ENCODE results near the gene AMER2.

The AMER2 gene

DNA sequence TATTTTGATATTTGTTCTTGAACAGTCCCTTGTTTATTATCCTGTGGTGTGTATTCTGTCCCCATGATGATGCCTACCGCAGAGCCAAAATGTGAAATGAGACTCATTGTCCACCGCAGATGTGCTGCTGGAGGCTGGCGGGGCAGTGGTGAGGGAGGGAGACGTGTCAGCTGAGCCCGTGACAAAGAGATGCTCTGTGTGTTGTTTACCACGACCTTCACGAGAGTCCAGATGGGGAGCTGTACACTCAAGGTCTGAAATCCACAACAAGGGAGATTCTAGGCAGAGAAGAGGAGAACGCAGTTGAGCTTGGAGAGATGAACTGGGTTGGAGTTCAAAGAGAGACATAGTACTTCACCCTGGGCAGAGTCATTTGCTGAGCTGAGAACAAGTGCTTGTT lies 20.8 kb upstream of the AMER2 start:
- no peak overlapping the region for H3K27ac ChIP-seq
- no peak for TF ChIP-seq ZFX (IDR thresholded peaks at IDR 0.05; ENCODE audit: borderline replicate concordance)
- TF ChIP-seq, protein P1, sequence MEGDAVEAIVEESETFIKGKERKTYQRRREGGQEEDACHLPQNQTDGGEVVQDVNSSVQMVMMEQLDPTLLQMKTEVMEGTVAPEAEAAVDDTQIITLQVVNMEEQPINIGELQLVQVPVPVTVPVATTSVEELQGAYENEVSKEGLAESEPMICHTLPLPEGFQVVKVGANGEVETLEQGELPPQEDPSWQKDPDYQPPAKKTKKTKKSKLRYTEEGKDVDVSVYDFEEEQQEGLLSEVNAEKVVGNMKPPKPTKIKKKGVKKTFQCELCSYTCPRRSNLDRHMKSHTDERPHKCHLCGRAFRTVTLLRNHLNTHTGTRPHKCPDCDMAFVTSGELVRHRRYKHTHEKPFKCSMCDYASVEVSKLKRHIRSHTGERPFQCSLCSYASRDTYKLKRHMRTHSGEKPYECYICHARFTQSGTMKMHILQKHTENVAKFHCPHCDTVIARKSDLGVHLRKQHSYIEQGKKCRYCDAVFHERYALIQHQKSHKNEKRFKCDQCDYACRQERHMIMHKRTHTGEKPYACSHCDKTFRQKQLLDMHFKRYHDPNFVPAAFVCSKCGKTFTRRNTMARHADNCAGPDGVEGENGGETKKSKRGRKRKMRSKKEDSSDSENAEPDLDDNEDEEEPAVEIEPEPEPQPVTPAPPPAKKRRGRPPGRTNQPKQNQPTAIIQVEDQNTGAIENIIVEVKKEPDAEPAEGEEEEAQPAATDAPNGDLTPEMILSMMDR (IDR thresholded peaks at IDR 0.05), result no peak

- no peak overlapping the region for H3K27ac ChIP-seq
- TF ChIP-seq, protein P1 (IDR thresholded peaks at IDR 0.05), result no peak
- TF ChIP-seq ZFX (IDR thresholded peaks at IDR 0.05; ENCODE audit: borderline replicate concordance), result no peak
Measured at GRCh38 chr13:25192489-25192888, 20.4 kb upstream of the AMER2 start.

- TF ChIP-seq, protein P1 (IDR thresholded peaks at IDR 0.05), result no peak
- TF ChIP-seq ZFX (IDR thresholded peaks at IDR 0.05; ENCODE audit: borderline replicate concordance), result no peak
- H3K27ac ChIP-seq, result no peak overlapping the region
Measured at GRCh38 chr13:25192052-25192451, 20.0 kb upstream of the AMER2 start.

GRCh38 chr13:25190771-25191170 lies 18.7 kb upstream of the AMER2 start:
- H3K27ac ChIP-seq, result no peak overlapping the region
- TF ChIP-seq, protein P1 (IDR thresholded peaks at IDR 0.05), result no peak
- TF ChIP-seq ZFX (IDR thresholded peaks at IDR 0.05; ENCODE audit: borderline replicate concordance), result no peak

GRCh38 chr13:25190256-25190655 lies 18.2 kb upstream of the AMER2 start:
- TF ChIP-seq ZFX (IDR thresholded peaks at IDR 0.05; ENCODE audit: borderline replicate concordance), result no peak
- TF ChIP-seq, protein P1 (IDR thresholded peaks at IDR 0.05), result no peak
- H3K27ac ChIP-seq, result no peak overlapping the region

DNA sequence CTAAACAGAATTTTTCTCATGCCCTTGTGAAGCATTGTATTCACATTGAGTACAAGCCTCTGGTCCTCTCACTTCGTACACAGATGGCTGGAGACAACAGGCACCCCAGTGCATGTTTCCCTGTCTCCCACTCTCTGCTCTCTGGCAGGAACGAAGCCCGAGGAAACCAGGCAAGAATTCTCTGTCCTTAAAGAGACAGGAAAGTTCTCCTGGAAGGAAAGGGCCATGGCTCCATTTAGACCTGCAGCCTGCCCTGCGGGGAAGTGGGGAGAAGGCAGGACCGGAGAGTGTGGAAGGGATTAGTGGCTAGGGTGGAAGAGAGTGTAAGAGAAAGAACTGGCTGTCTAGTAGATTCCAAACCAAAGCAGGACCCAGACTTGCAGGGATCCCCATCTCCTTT lies 15.5 kb upstream of the AMER2 start:
- TF ChIP-seq, protein P1 (IDR thresholded peaks at IDR 0.05), result no peak
- TF ChIP-seq ZFX (IDR thresholded peaks at IDR 0.05; ENCODE audit: borderline replicate concordance), result no peak
- no peak overlapping the region for H3K27ac ChIP-seq

GRCh38 chr13:25186187-25186586 lies 14.1 kb upstream of the AMER2 start:
- TF ChIP-seq, protein P1 (IDR thresholded peaks at IDR 0.05), result no peak
- TF ChIP-seq ZFX (IDR thresholded peaks at IDR 0.05; ENCODE audit: borderline replicate concordance), result no peak
- no peak overlapping the region for H3K27ac ChIP-seq
